ENCODE data around the gene ETV2.
"Not testable (repeated sequence)": the region's sequence is repeated elsewhere in the genome, so short reads cannot be mapped to it uniquely, and the experiment has no call there.

ETV2 gene

DNA sequence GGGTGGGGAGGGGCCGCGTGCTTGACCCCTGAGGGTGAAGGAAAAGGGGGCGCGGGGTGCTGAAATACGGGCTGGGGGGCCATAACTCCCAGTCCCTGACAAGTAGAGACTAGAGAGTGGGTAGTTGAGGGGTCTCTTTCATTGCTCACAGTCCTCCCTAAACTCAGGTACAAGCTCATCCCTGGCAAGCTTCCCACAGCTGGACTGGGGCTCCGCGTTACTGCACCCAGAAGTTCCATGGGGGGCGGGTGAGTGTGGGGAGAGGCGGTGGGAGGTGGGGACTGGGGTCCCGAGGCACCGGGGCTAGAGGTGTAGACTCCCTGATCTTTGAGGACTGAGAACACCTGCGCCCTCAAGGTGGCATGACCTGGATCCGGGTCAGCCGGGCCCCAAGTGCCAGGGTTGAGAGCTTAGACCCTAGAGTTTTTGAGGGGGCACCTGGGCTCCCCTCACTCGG is 1.3 kb downstream of the ETV2 start:
- peaks cover 7% of the 10 kb centered on the region for H3K36me3 Mint-ChIP-seq
- H3K27ac Mint-ChIP-seq = peak overlapping the region; percentile 80
- no peaks in the 10 kb centered on the region for H3K27me3 Mint-ChIP-seq

DNA sequence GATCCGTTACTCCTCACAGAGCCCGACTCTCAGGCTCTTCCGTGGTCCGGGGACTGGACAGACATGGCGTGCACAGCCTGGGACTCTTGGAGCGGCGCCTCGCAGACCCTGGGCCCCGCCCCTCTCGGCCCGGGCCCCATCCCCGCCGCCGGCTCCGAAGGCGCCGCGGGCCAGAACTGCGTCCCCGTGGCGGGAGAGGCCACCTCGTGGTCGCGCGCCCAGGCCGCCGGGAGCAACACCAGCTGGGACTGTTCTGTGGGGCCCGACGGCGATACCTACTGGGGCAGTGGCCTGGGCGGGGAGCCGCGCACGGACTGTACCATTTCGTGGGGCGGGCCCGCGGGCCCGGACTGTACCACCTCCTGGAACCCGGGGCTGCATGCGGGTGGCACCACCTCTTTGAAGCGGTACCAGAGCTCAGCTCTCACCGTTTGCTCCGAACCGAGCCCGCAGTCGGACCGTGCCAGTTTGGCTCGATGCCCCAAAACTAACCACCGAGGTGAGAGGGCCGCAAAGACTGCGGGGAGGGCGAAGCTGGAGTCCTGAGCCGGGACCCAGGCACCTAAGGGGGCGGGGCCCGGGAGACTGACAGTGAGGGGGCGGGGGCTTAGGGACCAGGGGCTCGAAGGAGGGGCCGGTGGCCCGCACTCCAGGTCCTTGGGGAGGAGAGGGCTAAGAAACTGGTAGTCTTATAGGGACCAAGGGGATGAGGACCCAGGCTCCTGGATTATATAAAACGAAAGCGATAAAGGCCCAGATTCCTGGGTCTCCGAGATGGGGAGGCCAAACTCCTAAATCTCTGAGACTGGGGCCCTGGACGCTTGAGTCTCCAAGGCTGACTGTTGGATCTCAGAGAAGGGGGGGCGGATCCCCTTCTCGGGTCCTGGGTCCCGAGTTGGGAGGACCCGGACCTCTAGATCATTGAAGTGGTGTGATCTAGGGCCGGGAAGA is 2.0 kb downstream of the ETV2 start:
- H3K4me3 Mint-ChIP-seq = peak overlapping the region; percentile 82
- H3K9me3 Mint-ChIP-seq = no peaks in the 10 kb centered on the region
- no peaks in the 10 kb centered on the region for H3K27me3 Mint-ChIP-seq
- peak overlapping the region; percentile 80 for H3K27ac Mint-ChIP-seq
- ATAC-seq = peak; percentile 74
- H3K36me3 Mint-ChIP-seq = no peaks in the 10 kb centered on the region
- peaks cover 33% of the 10 kb centered on the region for H3K4me1 Mint-ChIP-seq

More for the DNA sequence above, 1.3 kb downstream of the ETV2 start:
- Mint-ChIP-seq H3K4me1 (peaks cover 33% of the 10 kb centered on the region), H3K9me3 (no peaks in the 10 kb centered on the region), H3K4me3 (peak overlapping the region; percentile 82)
- ATAC-seq = no peak

DNA sequence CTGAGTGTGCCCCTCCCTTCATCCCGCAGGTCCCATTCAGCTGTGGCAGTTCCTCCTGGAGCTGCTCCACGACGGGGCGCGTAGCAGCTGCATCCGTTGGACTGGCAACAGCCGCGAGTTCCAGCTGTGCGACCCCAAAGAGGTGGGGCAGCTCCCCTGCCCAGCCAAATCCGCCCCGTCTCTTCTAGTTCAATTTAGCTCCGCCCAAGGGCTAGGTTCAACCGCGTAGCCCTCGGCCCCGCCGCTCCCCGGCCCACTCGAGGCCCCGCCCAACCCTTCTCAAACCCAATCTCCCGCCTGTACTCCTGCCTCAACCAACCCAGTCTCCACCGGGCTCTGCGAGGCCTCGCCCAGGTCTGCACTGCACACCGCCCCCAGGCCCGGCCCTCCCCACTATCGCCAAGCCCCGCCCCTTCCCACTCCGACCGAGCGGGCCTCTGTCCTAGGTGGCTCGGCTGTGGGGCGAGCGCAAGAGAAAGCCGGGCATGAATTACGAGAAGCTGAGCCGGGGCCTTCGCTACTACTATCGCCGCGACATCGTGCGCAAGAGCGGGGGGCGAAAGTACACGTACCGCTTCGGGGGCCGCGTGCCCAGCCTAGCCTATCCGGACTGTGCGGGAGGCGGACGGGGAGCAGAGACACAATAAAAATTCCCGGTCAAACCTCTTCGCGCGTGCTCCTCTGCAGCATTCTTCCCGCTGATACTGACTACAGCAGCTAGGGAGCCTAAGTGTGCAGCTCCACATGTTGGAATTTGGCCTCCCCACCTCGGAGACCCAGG is 2.9 kb downstream of the ETV2 start:
- H3K9me3 Mint-ChIP-seq = no peaks in the 10 kb centered on the region
- peaks cover 42% of the 10 kb centered on the region for H3K4me1 Mint-ChIP-seq
- no peaks in the 10 kb centered on the region for H3K27me3 Mint-ChIP-seq
- H3K4me3 Mint-ChIP-seq = peak overlapping the region; percentile 82
- peak overlapping the region; percentile 80 for H3K27ac Mint-ChIP-seq
- no peaks in the 10 kb centered on the region for H3K36me3 Mint-ChIP-seq
- peak; percentile 94 for ATAC-seq

DNA sequence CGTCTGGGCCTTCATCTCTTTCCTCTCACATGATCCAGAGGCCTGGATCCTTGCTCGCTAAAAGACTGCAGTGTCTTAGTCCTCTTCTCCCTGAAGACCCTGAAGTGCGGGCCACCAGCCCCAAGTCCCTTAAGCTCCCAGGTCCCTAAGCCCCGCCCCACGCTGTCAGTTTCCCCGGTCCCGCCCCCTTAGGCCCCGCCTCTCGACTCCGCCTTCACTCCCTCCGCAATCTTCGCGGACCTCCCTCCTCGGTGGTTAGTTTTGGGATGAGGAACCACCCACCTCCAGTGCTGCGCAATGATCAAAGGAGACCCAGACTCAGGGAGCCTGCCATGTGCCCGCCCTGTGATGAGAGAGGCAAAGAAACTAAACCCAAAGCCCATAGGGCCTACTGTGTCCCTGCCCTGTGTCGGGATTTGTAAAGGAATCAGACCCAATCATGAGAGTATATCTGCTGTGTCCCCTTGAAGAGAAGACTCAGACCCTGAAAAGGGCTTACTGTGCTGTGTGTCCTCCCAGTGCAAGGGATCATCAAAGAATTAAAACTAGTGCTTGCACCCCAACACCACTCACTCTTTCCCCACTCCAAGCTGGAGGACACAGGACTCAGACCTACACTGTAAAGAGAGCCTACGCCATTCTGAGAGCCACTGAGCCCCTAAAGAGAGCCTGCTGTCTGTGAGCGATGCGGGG is 3.6 kb downstream of the ETV2 start:
- H3K4me3 Mint-ChIP-seq = peak overlapping the region; percentile 82
- no peaks in the 10 kb centered on the region for H3K27me3 Mint-ChIP-seq
- peak overlapping the region; percentile 80 for H3K27ac Mint-ChIP-seq
- no peak for ATAC-seq
- H3K9me3 Mint-ChIP-seq = no peaks in the 10 kb centered on the region
- H3K4me1 Mint-ChIP-seq = peaks cover 44% of the 10 kb centered on the region
- no peaks in the 10 kb centered on the region for H3K36me3 Mint-ChIP-seq

DNA sequence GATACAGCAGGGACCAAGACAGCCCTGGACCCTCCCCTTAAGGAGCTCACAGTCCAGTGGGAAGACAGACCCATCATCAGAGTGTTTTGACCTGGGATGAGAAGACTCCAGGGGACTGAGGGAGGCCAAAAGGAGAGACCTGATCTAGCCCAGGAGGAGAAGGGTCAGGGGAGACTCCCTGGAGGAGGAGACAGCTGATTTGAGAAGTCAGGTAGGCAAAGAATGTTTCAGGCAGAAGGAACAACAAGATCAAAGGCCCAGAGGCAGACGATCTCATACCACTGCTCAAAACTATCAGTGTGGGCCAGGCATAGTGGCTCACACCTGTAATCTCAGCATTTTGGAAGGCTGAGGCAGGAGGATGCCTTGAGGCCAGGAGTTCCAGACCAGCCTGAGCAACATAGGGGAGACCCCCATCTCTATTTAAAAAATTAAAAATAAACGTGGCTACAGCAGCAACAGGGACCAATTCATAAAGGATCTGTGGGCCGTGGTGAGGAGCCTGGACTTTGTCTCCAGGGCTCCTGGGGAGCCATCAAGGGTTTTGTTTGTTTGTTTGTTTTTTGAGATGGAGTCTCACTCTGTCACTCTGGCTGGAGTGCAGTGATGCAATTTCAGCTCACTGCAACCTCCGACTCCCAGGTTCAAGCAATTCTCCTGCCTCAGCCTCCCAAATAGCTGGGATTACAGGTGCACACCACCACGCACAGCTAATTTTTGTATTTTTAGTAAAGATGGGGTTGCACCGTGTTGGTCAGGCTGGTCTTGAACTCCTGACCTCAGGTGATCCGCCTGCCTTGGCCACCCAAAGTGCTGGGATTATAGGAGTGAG is 4.4 kb downstream of the ETV2 start:
- ATAC-seq = no peak
- no peaks in the 10 kb centered on the region for H3K9me3 Mint-ChIP-seq
- H3K4me1 Mint-ChIP-seq = peaks cover 46% of the 10 kb centered on the region
- no peak overlapping the region for H3K27ac Mint-ChIP-seq
- H3K4me3 Mint-ChIP-seq = peak overlapping the region; percentile 82
- H3K27me3 Mint-ChIP-seq = no peaks in the 10 kb centered on the region
- peaks cover 1% of the 10 kb centered on the region for H3K36me3 Mint-ChIP-seq

DNA sequence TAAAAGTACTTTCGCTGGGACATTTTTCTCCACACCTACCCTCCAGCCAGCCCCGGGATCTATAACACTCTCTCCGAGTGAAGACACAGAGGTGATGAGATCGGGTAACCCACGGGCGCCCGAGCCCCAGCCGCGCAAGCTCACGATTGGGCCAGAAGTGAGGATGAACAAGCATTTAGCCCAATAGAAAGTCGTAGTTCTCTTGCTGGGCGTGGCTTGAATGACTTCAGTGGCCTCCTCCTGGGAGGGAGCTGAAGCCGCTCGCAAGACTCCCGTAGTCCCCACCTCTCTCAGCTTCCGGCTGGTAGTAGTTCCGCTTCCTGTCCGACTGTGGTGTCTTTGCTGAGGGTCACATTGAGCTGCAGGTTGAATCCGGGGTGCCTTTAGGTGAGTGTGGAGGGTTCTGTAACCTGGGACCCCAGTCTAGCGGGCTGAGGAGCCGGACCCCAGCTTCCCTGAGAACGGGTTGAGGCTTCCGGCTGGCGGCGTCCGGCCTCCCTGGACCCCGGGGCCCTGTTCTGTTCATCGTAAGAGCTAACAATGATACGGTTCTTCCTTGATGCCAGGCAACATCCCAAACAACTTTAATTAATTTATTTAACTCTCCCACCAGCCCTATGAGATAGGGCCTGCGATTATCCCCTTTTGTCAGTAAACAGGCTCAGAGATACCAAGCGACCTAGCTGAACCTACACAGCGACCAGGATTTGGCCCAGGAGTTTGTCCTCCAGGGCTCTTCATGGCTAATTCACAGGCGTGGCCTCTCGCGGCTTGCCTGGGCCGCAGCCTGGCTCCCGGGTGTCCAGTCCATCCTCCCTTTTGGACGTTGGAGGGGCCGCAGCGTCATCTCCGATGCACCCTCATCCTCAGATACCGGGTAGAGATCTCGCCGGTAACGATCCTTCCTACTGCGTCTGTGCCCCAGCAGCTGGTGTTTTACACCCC is 6.7 kb downstream of the ETV2 start, which contains the start of gene COX6B1:
Gene COX6B1 (plus strand): TSS at position 307 of the 945 bp plus-strand sequence. CDS start 2,921 bp downstream, outside the sequence.
- H3K27me3 Mint-ChIP-seq = no peaks in the 10 kb centered on the region
- peaks cover 17% of the 10 kb centered on the region for H3K36me3 Mint-ChIP-seq
- H3K9me3 Mint-ChIP-seq = no peaks in the 10 kb centered on the region
- H3K4me1 Mint-ChIP-seq = peaks cover 31% of the 10 kb centered on the region
- ATAC-seq = peak; percentile 86
- H3K4me3 Mint-ChIP-seq = peak within 1 kb of the TSS; percentile 92
- peak within 1 kb of the TSS; percentile 86 for H3K27ac Mint-ChIP-seq

DNA sequence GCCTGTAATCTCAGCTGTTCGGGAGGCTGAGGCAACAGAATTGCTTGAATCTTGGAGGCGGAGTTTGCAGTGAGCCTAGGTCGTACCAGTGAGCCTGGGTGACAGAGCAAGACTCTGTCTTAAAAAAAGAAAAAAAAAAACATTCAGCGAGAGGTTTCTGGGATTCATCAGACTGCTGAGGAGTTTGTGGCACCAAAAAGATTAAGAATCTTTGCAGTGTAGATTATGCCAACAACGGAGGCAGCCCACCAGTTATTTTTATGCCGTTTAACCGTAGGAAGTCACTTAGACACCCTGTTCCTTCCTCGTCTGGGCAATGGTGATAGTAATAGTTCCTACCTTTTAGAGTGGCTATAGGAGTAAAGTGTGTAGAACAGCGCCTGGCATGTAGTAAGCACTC is 9.0 kb downstream of the ETV2 start:
- Mint-ChIP-seq H3K4me3 (no peak overlapping the region), H3K9me3 (no peaks in the 10 kb centered on the region), H3K36me3 (peaks cover 34% of the 10 kb centered on the region), H3K27me3 (no peaks in the 10 kb centered on the region), H3K4me1 (peaks cover 20% of the 10 kb centered on the region), H3K27ac (peak overlapping the region; percentile 41)
- no peak for ATAC-seq

DNA sequence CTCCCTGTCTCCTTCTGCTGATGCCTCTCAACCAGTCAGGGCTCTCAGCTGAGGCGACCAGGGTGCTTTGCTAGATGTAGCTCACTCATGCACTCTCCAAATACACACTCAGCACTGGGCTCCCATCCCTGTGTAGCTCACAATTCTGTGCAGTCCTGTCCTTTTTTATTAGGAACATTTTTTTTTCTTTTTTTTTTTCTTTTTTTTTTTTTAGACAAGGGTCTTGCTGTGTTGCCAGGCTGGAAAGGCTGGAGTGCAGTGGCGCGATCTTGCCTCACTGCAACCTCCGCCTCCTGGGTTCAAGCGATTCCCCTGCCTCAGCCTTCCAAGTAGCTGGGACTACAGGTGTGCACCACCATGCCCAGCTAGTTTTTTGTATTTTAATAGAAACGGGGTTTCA is 13.3 kb downstream of the ETV2 start:
- not testable (repeated sequence) for H3K9me3 Mint-ChIP-seq, H3K27me3 Mint-ChIP-seq, H3K4me3 Mint-ChIP-seq, H3K27ac Mint-ChIP-seq, ATAC-seq
- peaks cover 57% of the 10 kb centered on the region for H3K36me3 Mint-ChIP-seq
- peaks cover 12% of the 10 kb centered on the region for H3K4me1 Mint-ChIP-seq

DNA sequence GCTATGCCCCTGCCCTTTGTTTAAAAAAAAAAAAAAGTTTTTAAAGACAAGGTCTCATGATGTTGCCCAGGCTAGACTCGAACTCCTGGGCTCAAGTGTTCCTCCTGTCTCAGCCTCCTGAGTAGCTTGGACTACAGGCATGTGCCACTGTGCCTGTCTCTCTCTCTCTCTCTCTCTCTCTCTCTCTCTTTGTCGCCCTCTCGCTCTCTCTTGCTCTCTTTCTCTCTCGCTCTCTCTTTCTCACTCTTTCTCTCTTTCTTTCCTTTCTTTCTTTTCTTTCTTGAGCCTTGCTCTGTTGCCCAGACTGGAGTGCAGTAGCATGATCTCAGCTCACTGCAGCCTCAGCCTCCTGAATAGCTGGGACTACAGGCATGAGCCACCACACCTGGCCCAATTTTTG is 14.1 kb downstream of the ETV2 start:
- no peak for ATAC-seq
- Mint-ChIP-seq H3K4me3 (no peak overlapping the region), H3K36me3 (peaks cover 63% of the 10 kb centered on the region), H3K27ac (no peak overlapping the region), H3K4me1 (peaks cover 12% of the 10 kb centered on the region), H3K27me3 (no peaks in the 10 kb centered on the region), H3K9me3 (no peaks in the 10 kb centered on the region)

DNA sequence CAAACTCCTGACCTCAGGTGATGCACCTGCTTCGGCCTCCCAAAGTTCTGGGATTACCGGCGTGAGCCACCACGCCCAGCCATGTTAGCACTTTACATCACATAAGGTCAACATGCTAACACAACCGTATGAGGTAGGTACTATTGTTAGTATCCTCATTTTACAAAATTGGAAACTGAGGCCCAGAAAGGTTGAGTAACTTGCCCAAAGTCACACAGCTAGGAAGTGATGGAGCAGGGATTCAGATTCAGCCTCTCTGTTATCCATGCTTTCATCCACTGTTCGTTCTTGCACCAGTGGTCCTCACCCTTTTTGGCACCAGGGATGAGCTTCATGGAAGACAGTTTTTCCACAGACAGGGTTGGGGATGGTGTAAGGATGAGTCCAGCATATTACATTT is 15.2 kb downstream of the ETV2 start:
- Mint-ChIP-seq H3K27me3 (no peaks in the 10 kb centered on the region), H3K27ac (no peak overlapping the region), H3K4me1 (peaks cover 7% of the 10 kb centered on the region), H3K9me3 (no peaks in the 10 kb centered on the region), H3K36me3 (peaks cover 63% of the 10 kb centered on the region), H3K4me3 (no peak overlapping the region)
- ATAC-seq = no peak

DNA sequence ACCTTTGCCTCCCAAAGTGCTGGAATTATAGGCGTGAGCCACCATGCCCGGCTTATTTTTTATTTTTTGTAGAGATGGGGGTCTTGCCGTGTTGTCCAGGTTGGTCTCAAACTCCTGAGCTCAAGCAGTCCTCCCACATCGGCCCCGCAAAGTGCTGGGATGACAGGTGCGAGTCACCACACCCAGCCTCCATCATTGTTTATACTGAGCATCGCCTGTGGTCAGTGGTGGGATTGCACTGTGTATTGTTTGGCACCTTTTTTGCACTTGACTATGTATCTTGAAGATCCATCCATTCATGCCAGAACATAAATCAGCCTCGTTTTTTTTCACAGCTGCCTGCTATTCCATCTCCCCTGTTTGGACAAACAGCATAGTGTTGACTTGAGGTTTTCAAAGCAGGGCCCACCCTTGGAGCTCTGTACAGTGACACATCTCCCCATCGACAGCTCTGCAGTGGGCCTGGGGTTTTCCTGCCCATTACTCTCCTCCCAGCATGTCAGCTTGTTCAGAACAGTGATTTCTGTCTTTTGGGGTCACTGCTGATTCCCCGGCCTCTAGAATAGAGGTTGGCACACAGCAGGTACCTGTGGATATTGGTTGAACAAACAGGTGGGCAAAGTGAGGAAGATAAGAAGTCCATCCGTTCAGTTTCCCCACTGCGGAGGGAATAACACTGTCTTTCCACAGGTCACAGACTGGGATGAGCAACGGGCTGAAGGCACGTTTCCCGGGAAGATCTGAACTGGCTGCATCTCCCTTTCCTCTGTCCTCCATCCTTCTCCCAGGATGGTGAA is 16.6 kb downstream of the ETV2 start:
- Mint-ChIP-seq H3K27ac (no peak overlapping the region), H3K4me1 (peaks cover 7% of the 10 kb centered on the region), H3K36me3 (peaks cover 69% of the 10 kb centered on the region), H3K4me3 (no peak overlapping the region), H3K27me3 (no peaks in the 10 kb centered on the region), H3K9me3 (no peaks in the 10 kb centered on the region)
- ATAC-seq = no peak

DNA sequence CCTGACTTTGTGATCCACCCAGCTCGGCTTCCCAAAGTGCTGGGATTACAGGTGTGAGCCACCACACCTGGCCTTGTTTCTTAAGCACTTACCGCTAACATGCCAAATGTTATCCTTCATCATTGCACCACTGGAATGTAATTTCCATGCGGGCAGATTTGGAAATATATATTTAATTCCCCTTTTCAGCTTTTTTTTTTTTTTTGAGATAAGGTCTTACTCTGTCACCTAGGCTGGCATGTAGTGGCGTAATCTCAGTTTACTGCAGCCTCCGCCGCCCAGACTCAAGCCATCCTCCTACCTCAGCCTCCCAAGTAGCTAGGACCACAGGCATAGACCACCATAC is 20.4 kb downstream of the ETV2 start:
- H3K4me1 Mint-ChIP-seq = no peaks in the 10 kb centered on the region
- no peak for ATAC-seq
- no peaks in the 10 kb centered on the region for H3K27me3 Mint-ChIP-seq
- H3K27ac Mint-ChIP-seq = no peak overlapping the region
- no peak overlapping the region for H3K4me3 Mint-ChIP-seq
- peaks cover 58% of the 10 kb centered on the region for H3K36me3 Mint-ChIP-seq
- no peaks in the 10 kb centered on the region for H3K9me3 Mint-ChIP-seq

DNA sequence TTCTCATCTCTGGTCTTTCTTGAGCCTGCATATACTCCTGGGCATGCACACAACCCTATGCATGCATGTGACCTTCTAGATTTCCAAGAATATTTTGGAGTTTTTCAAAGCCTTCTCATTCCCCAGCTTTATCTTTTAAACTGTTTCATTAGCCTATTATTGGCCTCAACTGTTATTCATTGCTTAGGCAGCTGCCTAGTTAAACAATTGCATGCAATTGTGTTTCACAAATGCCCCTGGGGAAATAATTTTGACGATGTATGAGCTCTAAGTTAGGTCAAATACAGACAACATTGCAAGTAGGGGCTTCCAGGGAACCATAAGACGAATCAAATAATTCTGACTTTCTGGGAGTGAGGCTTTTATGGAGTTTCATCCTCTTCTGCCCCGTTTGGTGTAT is 22.4 kb downstream of the ETV2 start:
- Mint-ChIP-seq H3K4me3 (no peak overlapping the region), H3K27me3 (no peaks in the 10 kb centered on the region), H3K36me3 (peaks cover 50% of the 10 kb centered on the region), H3K27ac (no peak overlapping the region), H3K9me3 (no peaks in the 10 kb centered on the region), H3K4me1 (no peaks in the 10 kb centered on the region)
- no peak for ATAC-seq
